Stimulated activated CD8-positive, alpha-beta memory T cell treated with anti-CD3 and anti-CD28 coated beads, Interleukin-15, amount 100 ng/mL, for 4 hours (primary cell): ENCODE measurements around the gene NGEF.

ENCODE experiments used
- DNase-seq, 2 donors: peaks; one replicate each; pipeline ENCODE4 v3.0.0-alpha.2; 2020; ENCODE audit warnings: low read depth in 2 of 2

NGEF gene

GRCh38 chr2:233000886-233001750, 11.9 kb downstream of the NGEF start:
- DNase-seq = no peak

- no peak for DNase-seq
Measured at GRCh38 chr2:232999354-232999753, 13.7 kb downstream of the NGEF start.

GRCh38 chr2:232998666-232998985, 14.4 kb downstream of the NGEF start:
- no peak for DNase-seq

- DNase-seq = no peak
Measured at GRCh38 chr2:232997749-232998665, 15.0 kb downstream of the NGEF start.

- no peak for DNase-seq
Measured at GRCh38 chr2:232994446-232994845, 18.6 kb downstream of the NGEF start.

- no peak for DNase-seq
Measured at GRCh38 chr2:232993231-232993821, 19.7 kb downstream of the NGEF start.

GRCh38 chr2:232986155-232986554, 26.9 kb downstream of the NGEF start:
- DNase-seq = no peak

GRCh38 chr2:232984451-232985207, 28.4 kb downstream of the NGEF start:
- DNase-seq = no peak

- DNase-seq = no peak
Measured at GRCh38 chr2:232983669-232984140, 29.4 kb downstream of the NGEF start.

GRCh38 chr2:232982926-232983668, 30.0 kb downstream of the NGEF start:
- DNase-seq = no peak

GRCh38 chr2:232981767-232982360, 31.2 kb downstream of the NGEF start:
- no peak for DNase-seq

- no peak for DNase-seq
Measured at GRCh38 chr2:232981356-232981755, 31.7 kb downstream of the NGEF start.

- DNase-seq = no peak
Measured at GRCh38 chr2:232980683-232981082, 32.4 kb downstream of the NGEF start.

GRCh38 chr2:232979871-232980461, 33.1 kb downstream of the NGEF start:
- DNase-seq = no peak

- no peak for DNase-seq
Measured at GRCh38 chr2:232977438-232977971, 35.6 kb downstream of the NGEF start.

GRCh38 chr2:232976666-232977437, 36.2 kb downstream of the NGEF start:
- DNase-seq = no peak

- no peak for DNase-seq
Measured at GRCh38 chr2:232976176-232976575, 36.9 kb downstream of the NGEF start.

GRCh38 chr2:232974396-232974795, 38.7 kb downstream of the NGEF start:
- no peak for DNase-seq

- no peak for DNase-seq
Measured at GRCh38 chr2:232973796-232974195, 39.3 kb downstream of the NGEF start.
